ENCODE results near the gene SPACA1.
"Not testable (repeated sequence)": the region's sequence is repeated elsewhere in the genome, so short reads cannot be mapped to it uniquely, and the experiment has no call there.

SPACA1 gene

GRCh38 chr6:88047510-88048150 lies at the start of gene SPACA1:
SPACA1 (plus strand) TSS chr6:88047841; CDS start chr6:88047906, 65 bp downstream.
- no peak for DNase-seq

GRCh38 chr6:88000713-88001112 lies 46.9 kb upstream of the SPACA1 start:
- DNase-seq, result no peak

GRCh38 chr6:88001279-88001678 lies 46.4 kb upstream of the SPACA1 start:
- not testable (repeated sequence) for DNase-seq

GRCh38 chr6:88004707-88005106 lies 42.9 kb upstream of the SPACA1 start:
- no peak for DNase-seq

GRCh38 chr6:88006557-88006956 lies 41.1 kb upstream of the SPACA1 start:
- no peak for DNase-seq

GRCh38 chr6:88008411-88008810 lies 39.2 kb upstream of the SPACA1 start:
- DNase-seq, result no peak

- no peak for DNase-seq
Observed at GRCh38 chr6:88008831-88009231, 38.8 kb upstream of the SPACA1 start.

GRCh38 chr6:88013015-88013414 lies 34.6 kb upstream of the SPACA1 start:
- no peak for DNase-seq

GRCh38 chr6:88013554-88013953 lies 34.1 kb upstream of the SPACA1 start:
- DNase-seq, result no peak

GRCh38 chr6:88020439-88020838 lies 27.2 kb upstream of the SPACA1 start:
- DNase-seq, result no peak

GRCh38 chr6:88024696-88025095 lies 22.9 kb upstream of the SPACA1 start:
- DNase-seq, result no peak

GRCh38 chr6:88031550-88031949 lies 16.1 kb upstream of the SPACA1 start:
- DNase-seq, result no peak

GRCh38 chr6:88044530-88044929 lies 3.1 kb upstream of the SPACA1 start:
- DNase-seq, result no peak

- no peak for DNase-seq
Observed at GRCh38 chr6:88045521-88046136, 2.0 kb upstream of the SPACA1 start.

GRCh38 chr6:88048578-88048977 lies 937 bp downstream of the SPACA1 start:
- no peak for DNase-seq

GRCh38 chr6:88050140-88050818 lies 2.6 kb downstream of the SPACA1 start:
- no peak for DNase-seq

- DNase-seq, result no peak
Observed at GRCh38 chr6:88059191-88059590, 11.6 kb downstream of the SPACA1 start.

- DNase-seq, result no peak
Observed at GRCh38 chr6:88062376-88062775, 14.7 kb downstream of the SPACA1 start.

- DNase-seq, result no peak
Observed at GRCh38 chr6:88072462-88072861, 24.8 kb downstream of the SPACA1 start.

- DNase-seq, result no peak
Observed at GRCh38 chr6:88074791-88075190, 27.1 kb downstream of the SPACA1 start.

GRCh38 chr6:88077305-88077704 lies 29.7 kb downstream of the SPACA1 start:
- no peak for DNase-seq

GRCh38 chr6:88086792-88087191 lies 39.2 kb downstream of the SPACA1 start:
- no peak for DNase-seq

GRCh38 chr6:88089708-88090107 lies 42.1 kb downstream of the SPACA1 start:
- DNase-seq, result no peak

- no peak for DNase-seq
Observed at GRCh38 chr6:88105741-88106340, 58.2 kb downstream of the SPACA1 start.

All from femur (tissue), 1 donor.